ENCODE measurements around the gene NTM.

Gene NTM

DNA sequence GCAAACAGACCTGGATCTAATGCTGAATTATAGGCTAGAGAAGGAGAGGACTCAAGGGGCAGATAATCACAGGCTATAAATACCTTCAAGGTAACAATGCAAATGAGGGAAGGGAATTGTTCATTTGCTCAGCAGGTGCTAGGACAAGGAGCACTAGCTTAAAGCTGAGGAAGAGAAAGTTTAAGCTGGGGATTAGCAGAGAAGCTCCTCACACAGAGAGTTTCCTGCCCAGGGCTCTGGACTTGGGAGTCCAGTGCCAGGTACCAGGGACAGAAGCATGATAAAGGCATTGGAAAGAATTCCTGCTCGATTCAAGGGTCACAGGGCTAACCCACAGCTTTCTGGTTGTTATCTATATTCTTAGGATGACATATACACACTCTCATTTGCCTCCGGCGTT is 509.9 kb downstream of the NTM start:
- in situ Hi-C loops (cut with HindIII; ENCODE audit: low sequenced_read_pairs) = no loop called here
- TF ChIP-seq, protein P1, sequence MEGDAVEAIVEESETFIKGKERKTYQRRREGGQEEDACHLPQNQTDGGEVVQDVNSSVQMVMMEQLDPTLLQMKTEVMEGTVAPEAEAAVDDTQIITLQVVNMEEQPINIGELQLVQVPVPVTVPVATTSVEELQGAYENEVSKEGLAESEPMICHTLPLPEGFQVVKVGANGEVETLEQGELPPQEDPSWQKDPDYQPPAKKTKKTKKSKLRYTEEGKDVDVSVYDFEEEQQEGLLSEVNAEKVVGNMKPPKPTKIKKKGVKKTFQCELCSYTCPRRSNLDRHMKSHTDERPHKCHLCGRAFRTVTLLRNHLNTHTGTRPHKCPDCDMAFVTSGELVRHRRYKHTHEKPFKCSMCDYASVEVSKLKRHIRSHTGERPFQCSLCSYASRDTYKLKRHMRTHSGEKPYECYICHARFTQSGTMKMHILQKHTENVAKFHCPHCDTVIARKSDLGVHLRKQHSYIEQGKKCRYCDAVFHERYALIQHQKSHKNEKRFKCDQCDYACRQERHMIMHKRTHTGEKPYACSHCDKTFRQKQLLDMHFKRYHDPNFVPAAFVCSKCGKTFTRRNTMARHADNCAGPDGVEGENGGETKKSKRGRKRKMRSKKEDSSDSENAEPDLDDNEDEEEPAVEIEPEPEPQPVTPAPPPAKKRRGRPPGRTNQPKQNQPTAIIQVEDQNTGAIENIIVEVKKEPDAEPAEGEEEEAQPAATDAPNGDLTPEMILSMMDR (IDR thresholded peaks at IDR 0.05; ENCODE audit: low read depth, low read length) = no peak
- no peak for DNase-seq (ENCODE audit: low read depth, low spot score)
- H3K4me3 ChIP-seq (ENCODE audit: low read depth, low read length) = no peak overlapping the region

DNA sequence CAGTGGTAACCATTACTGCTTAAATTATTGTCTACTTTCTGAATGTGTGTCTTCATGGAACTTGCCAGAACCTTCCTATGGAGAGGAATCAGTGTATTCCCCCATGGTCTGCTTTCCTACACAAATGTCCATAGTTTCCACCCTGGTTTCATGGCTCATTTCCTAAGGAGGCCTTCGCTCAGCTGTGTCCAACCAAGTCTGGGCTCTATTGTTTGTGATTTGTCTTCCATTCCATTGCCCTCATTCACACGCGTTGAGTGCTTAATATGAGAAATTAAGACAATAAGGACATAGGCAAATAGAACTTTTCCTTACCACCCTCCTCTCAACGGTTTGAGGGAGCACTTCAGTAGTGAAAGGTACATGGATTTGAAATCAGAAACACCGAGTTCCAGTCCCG is 510.6 kb downstream of the NTM start:
- in situ Hi-C loops (cut with HindIII; ENCODE audit: low sequenced_read_pairs) = no loop called here
- TF ChIP-seq, protein P1 (IDR thresholded peaks at IDR 0.05; ENCODE audit: low read depth, low read length) = no peak
- no peak overlapping the region for H3K4me3 ChIP-seq (ENCODE audit: low read depth, low read length)
- no peak for DNase-seq (ENCODE audit: low read depth, low spot score)

DNA sequence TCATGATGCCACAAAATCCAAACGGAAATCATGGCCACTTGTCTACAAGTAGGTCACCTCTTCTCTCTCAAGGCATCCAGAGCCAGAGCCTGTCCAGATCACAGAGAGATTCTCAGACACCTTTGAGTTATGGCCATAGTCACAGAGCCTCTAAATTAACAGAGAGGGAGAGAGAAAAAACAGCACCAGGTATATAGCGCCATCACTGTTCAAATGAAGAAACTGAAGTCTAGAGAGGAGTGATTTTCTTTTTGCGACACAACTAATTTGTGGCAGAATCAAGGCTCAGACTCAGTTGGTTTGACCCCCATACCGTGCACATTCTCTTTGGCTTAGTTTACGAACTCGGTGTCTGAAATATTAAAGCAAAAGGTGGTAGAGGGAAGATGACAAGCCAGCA is 512.9 kb downstream of the NTM start:
- TF ChIP-seq, protein P1 (IDR thresholded peaks at IDR 0.05; ENCODE audit: low read depth, low read length) = no peak
- H3K4me3 ChIP-seq (ENCODE audit: low read depth, low read length) = no peak overlapping the region
- no peak for DNase-seq (ENCODE audit: low read depth, low spot score)
- in situ Hi-C loops (cut with HindIII; ENCODE audit: low sequenced_read_pairs) = no loop called here

DNA sequence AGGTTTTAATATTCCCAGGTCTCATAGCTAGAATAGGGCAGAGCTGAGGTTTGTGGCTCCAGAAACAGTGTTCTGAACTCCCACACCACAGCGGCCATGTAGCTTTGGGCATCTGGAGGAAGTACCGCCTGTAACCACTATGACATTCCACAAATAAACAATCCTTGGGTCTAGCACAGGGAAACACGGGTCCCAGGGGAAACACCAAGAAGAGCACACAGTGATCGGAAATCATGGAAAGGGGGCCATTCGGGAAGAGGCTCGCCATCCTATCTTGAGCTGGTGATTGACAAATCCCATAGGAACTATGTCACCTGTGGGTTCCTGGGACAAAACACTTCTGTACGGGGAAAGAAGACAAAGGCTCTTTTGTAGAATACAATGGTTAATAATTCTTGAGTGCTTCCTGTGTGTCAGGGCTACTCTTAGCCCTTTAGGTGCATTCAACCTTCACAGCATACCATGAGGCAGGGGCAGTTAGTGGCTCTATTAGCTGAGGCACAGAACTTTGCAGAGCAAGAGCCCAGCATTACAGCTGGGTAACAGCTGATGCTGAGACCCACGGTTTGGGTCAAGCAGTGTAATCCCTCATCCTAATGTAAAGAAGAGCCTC is 514.2 kb downstream of the NTM start:
- in situ Hi-C loops (cut with HindIII; ENCODE audit: low sequenced_read_pairs) = no loop called here
- no peak for DNase-seq (ENCODE audit: low read depth, low spot score)
- TF ChIP-seq, protein P1 (IDR thresholded peaks at IDR 0.05; ENCODE audit: low read depth, low read length) = no peak
- no peak overlapping the region for H3K4me3 ChIP-seq (ENCODE audit: low read depth, low read length)

DNA sequence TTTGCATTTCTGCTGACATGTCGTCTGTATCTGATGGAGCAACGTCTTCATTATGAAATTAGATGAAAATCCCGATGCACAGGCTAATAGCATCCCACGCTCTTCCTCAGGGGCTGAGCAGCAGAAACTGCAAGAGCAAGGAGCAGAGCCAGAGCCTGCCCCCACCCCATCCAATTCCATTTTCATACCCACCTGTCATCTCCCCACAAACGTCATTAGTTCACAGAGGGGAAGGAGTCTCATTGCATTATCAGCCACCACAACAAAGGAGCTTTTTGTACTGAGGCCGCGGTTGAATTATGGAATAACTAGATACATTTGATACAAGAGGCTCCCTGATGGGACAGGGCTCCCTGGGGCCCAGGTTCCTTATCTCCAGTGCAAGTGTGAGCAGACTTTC is 515.0 kb downstream of the NTM start:
- in situ Hi-C loops (cut with HindIII; ENCODE audit: low sequenced_read_pairs) = no loop called here
- TF ChIP-seq, protein P1 (IDR thresholded peaks at IDR 0.05; ENCODE audit: low read depth, low read length) = no peak
- H3K4me3 ChIP-seq (ENCODE audit: low read depth, low read length) = no peak overlapping the region
- no peak for DNase-seq (ENCODE audit: low read depth, low spot score)

DNA sequence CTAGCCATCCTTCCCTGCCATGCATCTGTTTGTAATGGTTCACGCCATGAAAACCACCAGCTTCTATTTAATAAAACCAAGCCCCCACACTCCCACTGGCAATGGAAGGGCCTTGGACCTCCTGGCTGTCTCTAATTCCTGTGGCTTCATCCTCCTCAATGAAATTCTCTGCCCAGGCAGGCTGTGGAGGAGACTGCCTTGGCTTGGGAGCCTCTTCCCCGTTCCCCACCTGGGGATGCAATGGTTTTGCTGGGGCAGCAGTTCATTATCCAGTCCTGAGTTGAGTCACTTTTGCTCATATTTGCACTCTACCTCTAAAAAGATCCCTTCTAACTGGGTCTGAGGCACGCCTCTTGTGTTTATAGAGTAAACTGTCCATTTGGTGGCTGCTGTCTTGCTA is 515.8 kb downstream of the NTM start:
- TF ChIP-seq, protein P1 (IDR thresholded peaks at IDR 0.05; ENCODE audit: low read depth, low read length) = no peak
- no peak for DNase-seq (ENCODE audit: low read depth, low spot score)
- no peak overlapping the region for H3K4me3 ChIP-seq (ENCODE audit: low read depth, low read length)
- in situ Hi-C loops (cut with HindIII; ENCODE audit: low sequenced_read_pairs) = no loop called here

Data from astrocyte of the spinal cord (primary cell).